Measurements from ENCODE around the gene ARSB. TPM values are rescaled to one million over a fixed set of nuclear protein-coding genes. Genes with fewer than 3 reads are reported as not detected.

The ARSB gene
- total RNA-seq, 1 experiment from 2014 or later, result 21.4 TPM

DNA sequence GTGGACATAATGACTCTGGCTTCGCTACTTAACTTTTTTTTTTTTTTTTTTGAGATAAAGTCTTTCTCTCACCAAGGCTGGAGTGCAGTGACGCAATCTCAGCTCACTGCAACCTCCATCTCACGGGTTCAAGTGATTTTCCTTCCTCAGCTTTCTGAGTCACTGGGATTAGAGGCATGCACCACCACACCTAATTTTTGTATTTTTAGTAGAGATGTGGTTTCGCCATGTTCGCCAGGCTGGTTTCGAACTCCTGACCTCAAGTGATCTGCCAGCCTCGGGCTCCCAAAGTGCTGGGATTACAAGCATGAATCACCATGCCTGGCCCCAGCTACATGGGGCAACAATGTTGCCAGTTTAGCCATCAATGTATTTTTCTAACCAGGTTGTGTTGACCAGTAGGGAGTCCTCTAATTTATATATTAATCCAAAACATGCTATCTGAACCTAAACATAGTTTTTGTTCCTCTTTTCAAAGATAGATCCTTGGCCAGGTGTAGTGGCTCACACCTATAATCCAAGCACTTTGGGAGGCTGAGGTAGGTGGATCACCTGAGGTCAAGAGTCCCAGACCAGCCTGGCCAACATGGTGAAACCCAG lies 216.2 kb downstream of the ARSB start:
- Mint-ChIP-seq H3K27ac (ENCODE audit: unreplicated experiment) (no peak overlapping the region), H3K36me3 (ENCODE audit: insufficient read depth, unreplicated experiment) (no peaks in the 10 kb centered on the region), H3K4me1 (ENCODE audit: low read depth, unreplicated experiment) (peaks cover 8% of the 10 kb centered on the region), H3K4me3 (ENCODE audit: low read depth, unreplicated experiment) (no peak overlapping the region), H3K27me3 (ENCODE audit: unreplicated experiment) (peaks cover 27% of the 10 kb centered on the region), H3K9me3 (ENCODE audit: low read depth, unreplicated experiment) (no peaks in the 10 kb centered on the region)
- no TSS peak for BruUV-seq (replicated peaks)
- no peak for TF ChIP-seq CTCF (IDR thresholded peaks at IDR 0.05; ENCODE audit: unreplicated experiment)
- no peak for DNase-seq
- intact Hi-C loops (cut with micrococcal nuclease; ENCODE audit: unreplicated experiment), result no loop called here
- CTCF ChIA-PET, result no interaction called here

- H3K4me3 Mint-ChIP-seq (ENCODE audit: low read depth, unreplicated experiment), result no peak overlapping the region
- TF ChIP-seq CTCF (IDR thresholded peaks at IDR 0.05; ENCODE audit: unreplicated experiment), result no peak
- peaks cover 34% of the 10 kb centered on the region for H3K27me3 Mint-ChIP-seq (ENCODE audit: unreplicated experiment)
- H3K27ac Mint-ChIP-seq (ENCODE audit: unreplicated experiment), result no peak overlapping the region
- no peaks in the 10 kb centered on the region for H3K36me3 Mint-ChIP-seq (ENCODE audit: insufficient read depth, unreplicated experiment)
- intact Hi-C loops (cut with micrococcal nuclease; ENCODE audit: unreplicated experiment), result no loop called here
- H3K4me1 Mint-ChIP-seq (ENCODE audit: low read depth, unreplicated experiment), result peaks cover 1% of the 10 kb centered on the region
- CTCF ChIA-PET, result no interaction called here
- BruUV-seq (replicated peaks), result no TSS peak
- no peak for DNase-seq
- H3K9me3 Mint-ChIP-seq (ENCODE audit: low read depth, unreplicated experiment), result no peaks in the 10 kb centered on the region
Observed at GRCh38 chr5:78766412-78766762, 218.7 kb downstream of the ARSB start.

- CTCF ChIA-PET, result no interaction called here
- no peak overlapping the region for H3K4me3 Mint-ChIP-seq (ENCODE audit: low read depth, unreplicated experiment)
- intact Hi-C loops (cut with micrococcal nuclease; ENCODE audit: unreplicated experiment), result no loop called here
- no peaks in the 10 kb centered on the region for H3K4me1 Mint-ChIP-seq (ENCODE audit: low read depth, unreplicated experiment)
- no peak overlapping the region for H3K27ac Mint-ChIP-seq (ENCODE audit: unreplicated experiment)
- no peak for DNase-seq
- no peaks in the 10 kb centered on the region for H3K9me3 Mint-ChIP-seq (ENCODE audit: low read depth, unreplicated experiment)
- TF ChIP-seq CTCF (IDR thresholded peaks at IDR 0.05; ENCODE audit: unreplicated experiment), result no peak
- no peaks in the 10 kb centered on the region for H3K36me3 Mint-ChIP-seq (ENCODE audit: insufficient read depth, unreplicated experiment)
- peaks cover 39% of the 10 kb centered on the region for H3K27me3 Mint-ChIP-seq (ENCODE audit: unreplicated experiment)
- no TSS peak for BruUV-seq (replicated peaks)
Observed at GRCh38 chr5:78765756-78766411, 219.2 kb downstream of the ARSB start.

DNA sequence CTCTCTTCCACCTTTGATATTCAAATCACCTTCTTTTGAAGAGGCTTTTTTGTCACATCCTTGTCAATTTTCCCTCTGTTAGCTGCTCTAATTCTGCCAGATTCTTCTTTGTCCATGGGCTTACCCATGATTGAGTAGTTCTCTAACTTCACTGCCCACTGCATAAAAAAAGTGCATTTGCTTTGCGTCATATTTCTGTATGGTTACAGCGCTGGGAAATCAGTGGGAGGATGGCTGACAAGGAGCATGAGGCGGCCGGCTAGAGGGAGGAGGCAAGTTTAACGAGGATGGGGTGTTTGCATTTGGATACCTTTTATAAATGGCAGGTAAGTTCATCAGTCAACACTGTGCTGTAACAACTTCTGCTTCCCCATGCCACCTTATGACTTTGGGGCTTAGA lies 220.0 kb downstream of the ARSB start:
- DNase-seq, result no peak
- CTCF ChIA-PET, result no interaction called here
- Mint-ChIP-seq H3K4me3 (ENCODE audit: low read depth, unreplicated experiment) (no peak overlapping the region), H3K4me1 (ENCODE audit: low read depth, unreplicated experiment) (no peaks in the 10 kb centered on the region), H3K27ac (ENCODE audit: unreplicated experiment) (no peak overlapping the region), H3K36me3 (ENCODE audit: insufficient read depth, unreplicated experiment) (no peaks in the 10 kb centered on the region), H3K9me3 (ENCODE audit: low read depth, unreplicated experiment) (peaks cover 6% of the 10 kb centered on the region), H3K27me3 (ENCODE audit: unreplicated experiment) (peaks cover 46% of the 10 kb centered on the region)
- no TSS peak for BruUV-seq (replicated peaks)
- TF ChIP-seq CTCF (IDR thresholded peaks at IDR 0.05; ENCODE audit: unreplicated experiment), result no peak
- intact Hi-C loops (cut with micrococcal nuclease; ENCODE audit: unreplicated experiment), result no loop called here

Measured in Calu3 (cell line).